LNCaP clone FGC (cell line): Measurements from ENCODE around the gene DEPP1.

Experiments used
- DNase-seq: peaks from one replicate; pipeline ENCODE4 v3.0.0-alpha.2; 2011; ENCODE audit warnings: low read depth
- H3K4me3 ChIP-seq: 2 replicates; pipeline ENCODE4 v1.5.1; 2011; ENCODE audit warnings: mild to moderate bottlenecking, low read depth, low read length, control low read depth
- TF ChIP-seq, protein P1 (sequence below): IDR thresholded peaks from 2 replicates; pipeline ENCODE4 v1.5.1; 2012; ENCODE audit warnings: mild to moderate bottlenecking; ENCODE audit not compliant: control insufficient read depth, insufficient read depth; ENCODE audit errors: extremely low read depth

The DEPP1 gene

GRCh38 chr10:44970812-44971395 lies 7.7 kb downstream of the DEPP1 start:
- no peak for DNase-seq
- H3K4me3 ChIP-seq, result no peak overlapping the region
- TF ChIP-seq, protein P1, sequence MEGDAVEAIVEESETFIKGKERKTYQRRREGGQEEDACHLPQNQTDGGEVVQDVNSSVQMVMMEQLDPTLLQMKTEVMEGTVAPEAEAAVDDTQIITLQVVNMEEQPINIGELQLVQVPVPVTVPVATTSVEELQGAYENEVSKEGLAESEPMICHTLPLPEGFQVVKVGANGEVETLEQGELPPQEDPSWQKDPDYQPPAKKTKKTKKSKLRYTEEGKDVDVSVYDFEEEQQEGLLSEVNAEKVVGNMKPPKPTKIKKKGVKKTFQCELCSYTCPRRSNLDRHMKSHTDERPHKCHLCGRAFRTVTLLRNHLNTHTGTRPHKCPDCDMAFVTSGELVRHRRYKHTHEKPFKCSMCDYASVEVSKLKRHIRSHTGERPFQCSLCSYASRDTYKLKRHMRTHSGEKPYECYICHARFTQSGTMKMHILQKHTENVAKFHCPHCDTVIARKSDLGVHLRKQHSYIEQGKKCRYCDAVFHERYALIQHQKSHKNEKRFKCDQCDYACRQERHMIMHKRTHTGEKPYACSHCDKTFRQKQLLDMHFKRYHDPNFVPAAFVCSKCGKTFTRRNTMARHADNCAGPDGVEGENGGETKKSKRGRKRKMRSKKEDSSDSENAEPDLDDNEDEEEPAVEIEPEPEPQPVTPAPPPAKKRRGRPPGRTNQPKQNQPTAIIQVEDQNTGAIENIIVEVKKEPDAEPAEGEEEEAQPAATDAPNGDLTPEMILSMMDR, result no peak

- TF ChIP-seq, protein P1, result no peak
- no peak for DNase-seq
- no peak overlapping the region for H3K4me3 ChIP-seq
These were observed 8.8 kb downstream of the DEPP1 start for GRCh38 chr10:44969854-44970253.

- TF ChIP-seq, protein P1, result no peak
- DNase-seq, result no peak
- no peak overlapping the region for H3K4me3 ChIP-seq
These were observed 9.9 kb downstream of the DEPP1 start for GRCh38 chr10:44968500-44969400.

GRCh38 chr10:44968091-44968490 lies 10.5 kb downstream of the DEPP1 start:
- TF ChIP-seq, protein P1, result no peak
- H3K4me3 ChIP-seq, result no peak overlapping the region
- no peak for DNase-seq

DNA sequence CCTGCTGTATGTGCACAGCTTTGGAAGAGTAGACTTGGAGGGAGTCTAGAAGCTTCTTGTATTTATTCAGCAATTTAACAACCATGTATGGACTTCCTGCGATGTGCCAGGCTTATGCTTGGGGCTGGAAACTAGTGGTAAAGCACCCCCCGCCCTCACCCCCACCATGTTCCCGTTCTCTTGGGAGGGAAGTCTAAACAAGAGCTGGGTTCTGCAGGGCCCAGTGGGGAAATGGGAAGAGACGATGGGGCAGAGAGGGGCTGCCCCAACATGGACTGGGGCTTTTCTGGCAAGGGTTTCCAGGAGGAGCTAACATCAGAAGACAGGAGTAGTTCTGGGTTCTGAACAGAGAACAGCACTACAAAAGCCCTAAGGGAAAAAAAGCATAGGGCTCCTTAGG lies 11.0 kb downstream of the DEPP1 start:
- DNase-seq, result no peak
- no peak overlapping the region for H3K4me3 ChIP-seq
- TF ChIP-seq, protein P1, result no peak

GRCh38 chr10:44966816-44967509 lies 11.6 kb downstream of the DEPP1 start:
- DNase-seq, result no peak
- no peak overlapping the region for H3K4me3 ChIP-seq
- TF ChIP-seq, protein P1, result peak; percentile 0; the same call in 1 of the 2 replicates
